ENCODE data around the gene EID3. TPM values are rescaled to one million over a fixed set of nuclear protein-coding genes. Genes with fewer than 3 reads are reported as not detected.
"Not testable (repeated sequence)": the region's sequence is repeated elsewhere in the genome, so short reads cannot be mapped to it uniquely, and the experiment has no call there.

EID3 gene
- total RNA-seq, 2 donors from 2014 or later = 9.0 to 17.9 TPM

DNA sequence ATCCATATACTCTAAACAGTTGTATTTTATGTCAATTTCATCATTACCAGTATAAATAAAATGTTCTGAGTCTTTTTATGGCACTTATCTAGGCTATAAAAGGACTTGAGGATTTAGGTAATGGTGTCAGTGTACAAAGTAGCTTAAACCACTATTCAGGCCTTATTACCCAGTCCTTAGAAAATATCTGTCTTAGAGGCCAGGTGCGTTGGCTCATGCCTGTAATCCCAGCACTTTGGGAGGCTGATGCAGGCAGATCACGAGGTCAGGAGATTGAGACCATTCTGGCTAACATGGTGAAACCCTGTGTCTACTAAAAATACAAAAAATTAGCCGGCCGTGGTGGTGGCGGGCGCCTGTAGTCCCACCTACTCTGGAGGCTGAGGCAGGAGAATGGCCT is 24.7 kb downstream of the EID3 start:
- not testable (repeated sequence) for H3K27me3 Mint-ChIP-seq; ATAC-seq; DNase-seq (ENCODE audit: low spot score); H3K4me1 Mint-ChIP-seq (ENCODE audit: low read depth in 2 of 2); H3K27ac Mint-ChIP-seq; H3K9me3 Mint-ChIP-seq; H3K4me3 Mint-ChIP-seq
- peaks cover 14% of the 10 kb centered on the region for H3K36me3 Mint-ChIP-seq

DNA sequence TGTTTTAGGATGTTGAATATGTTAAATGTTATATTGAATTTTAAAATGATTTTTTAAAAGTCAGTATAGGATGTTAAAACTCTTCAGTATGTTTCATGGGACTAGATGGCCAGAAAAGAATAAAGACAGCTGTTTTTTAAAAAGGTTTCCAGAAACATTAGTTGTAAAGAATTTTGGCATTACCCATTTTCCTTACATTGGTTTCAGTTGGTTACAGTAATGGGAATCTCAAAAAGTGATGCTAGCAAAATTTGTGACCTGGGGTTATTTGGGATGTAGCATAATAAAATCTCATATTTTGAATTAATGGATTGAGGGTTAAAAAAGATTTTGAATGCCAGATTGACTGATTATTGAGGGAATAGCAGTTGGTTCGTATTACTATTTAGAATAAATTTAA is 25.3 kb downstream of the EID3 start:
- Mint-ChIP-seq H3K4me1 (ENCODE audit: low read depth in 2 of 2) (no peaks in the 10 kb centered on the region), H3K27me3 (no peaks in the 10 kb centered on the region), H3K4me3 (no peak overlapping the region), H3K27ac (no peak overlapping the region), H3K9me3 (no peaks in the 10 kb centered on the region), H3K36me3 (peaks cover 16% of the 10 kb centered on the region)
- ATAC-seq = no peak
- DNase-seq (ENCODE audit: low spot score) = no peak

DNA sequence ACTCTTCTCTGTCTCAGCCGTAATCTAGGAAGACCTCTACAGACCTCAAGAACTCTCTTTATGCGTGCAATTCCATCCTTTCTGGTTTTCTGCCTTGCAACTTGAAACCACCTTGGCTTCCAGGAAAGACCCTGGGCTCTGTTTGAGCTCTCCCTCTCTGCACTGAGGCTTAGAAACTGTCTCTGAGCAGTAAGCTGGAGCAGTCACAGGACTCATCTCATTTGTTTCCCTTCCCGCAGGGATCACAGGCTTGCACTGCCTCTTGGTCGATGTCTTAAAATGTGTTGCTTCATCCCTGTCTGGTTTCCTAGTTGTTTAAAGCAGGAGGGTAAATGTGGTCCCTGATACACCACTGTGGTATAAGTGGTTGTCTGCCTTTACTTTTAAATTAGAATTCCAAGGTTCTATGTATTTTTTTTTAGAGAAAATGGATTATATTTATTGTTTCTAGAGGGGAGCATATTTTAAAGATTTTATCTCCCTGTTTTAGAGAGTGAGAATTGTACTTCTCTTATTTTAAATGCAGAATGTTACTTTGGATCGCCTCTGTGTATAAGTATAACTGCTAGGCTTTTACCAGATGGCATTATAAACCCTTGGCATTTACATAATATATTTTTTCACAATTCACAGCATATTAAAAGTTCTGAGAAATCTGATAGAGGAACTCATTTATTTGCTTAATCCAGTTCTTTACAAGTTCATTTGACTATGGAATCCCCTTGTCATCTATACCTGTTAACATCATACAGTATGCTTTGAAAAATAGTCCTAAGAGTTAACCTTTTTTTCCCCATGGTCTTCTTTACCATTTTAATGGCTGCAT is 26.4 kb downstream of the EID3 start:
- no peak overlapping the region for H3K4me3 Mint-ChIP-seq
- H3K4me1 Mint-ChIP-seq (ENCODE audit: low read depth in 2 of 2) = no peaks in the 10 kb centered on the region
- H3K36me3 Mint-ChIP-seq = peaks cover 9% of the 10 kb centered on the region
- H3K27ac Mint-ChIP-seq = no peak overlapping the region
- H3K9me3 Mint-ChIP-seq = no peaks in the 10 kb centered on the region
- DNase-seq (ENCODE audit: low spot score) (no peak), ATAC-seq (no peak)
- no peaks in the 10 kb centered on the region for H3K27me3 Mint-ChIP-seq

DNA sequence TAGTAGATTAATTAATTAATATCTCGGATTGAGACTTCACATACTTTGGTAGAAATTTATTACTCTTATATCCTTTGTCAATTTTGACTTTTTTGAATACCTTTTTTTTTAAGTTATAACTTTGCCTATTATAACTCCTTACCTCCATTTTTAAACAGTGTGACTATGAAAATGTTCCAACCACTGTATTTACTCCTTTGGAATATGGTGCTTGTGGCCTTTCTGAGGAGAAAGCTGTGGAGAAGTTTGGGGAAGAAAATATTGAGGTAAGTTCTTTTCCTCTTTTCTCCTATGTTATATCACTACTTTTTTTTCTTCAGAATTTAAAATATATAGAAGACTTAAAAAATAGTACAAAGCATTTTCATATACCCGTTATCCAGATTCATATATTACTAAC is 27.8 kb downstream of the EID3 start:
- peaks cover 5% of the 10 kb centered on the region for H3K36me3 Mint-ChIP-seq
- no peak for DNase-seq (ENCODE audit: low spot score)
- H3K27me3 Mint-ChIP-seq = no peaks in the 10 kb centered on the region
- H3K9me3 Mint-ChIP-seq = no peaks in the 10 kb centered on the region
- no peak overlapping the region for H3K27ac Mint-ChIP-seq
- no peak for ATAC-seq
- no peaks in the 10 kb centered on the region for H3K4me1 Mint-ChIP-seq (ENCODE audit: low read depth in 2 of 2)
- H3K4me3 Mint-ChIP-seq = no peak overlapping the region

DNA sequence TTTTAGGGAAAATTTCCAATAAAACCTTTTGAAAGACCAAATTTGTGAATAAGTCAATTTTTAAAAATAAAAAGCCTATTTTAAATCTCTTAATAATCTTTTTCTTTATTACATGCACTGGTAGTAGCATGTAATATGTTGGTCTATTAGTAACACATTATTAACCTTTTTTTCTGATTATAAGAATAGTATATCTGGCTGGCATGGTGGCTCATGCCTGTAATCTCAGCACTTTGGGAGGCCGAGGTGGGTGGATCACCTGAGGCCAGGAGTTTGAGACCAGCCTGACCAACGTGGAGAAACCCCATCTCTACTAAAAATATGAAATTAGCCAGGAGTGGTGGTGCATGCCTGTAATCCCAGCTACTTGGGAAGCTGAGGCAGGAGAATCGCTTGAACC is 28.7 kb downstream of the EID3 start:
- DNase-seq (ENCODE audit: low spot score); H3K27me3 Mint-ChIP-seq; H3K36me3 Mint-ChIP-seq; H3K9me3 Mint-ChIP-seq; ATAC-seq; H3K27ac Mint-ChIP-seq; H3K4me3 Mint-ChIP-seq; H3K4me1 Mint-ChIP-seq (ENCODE audit: low read depth in 2 of 2): not testable (repeated sequence)

DNA sequence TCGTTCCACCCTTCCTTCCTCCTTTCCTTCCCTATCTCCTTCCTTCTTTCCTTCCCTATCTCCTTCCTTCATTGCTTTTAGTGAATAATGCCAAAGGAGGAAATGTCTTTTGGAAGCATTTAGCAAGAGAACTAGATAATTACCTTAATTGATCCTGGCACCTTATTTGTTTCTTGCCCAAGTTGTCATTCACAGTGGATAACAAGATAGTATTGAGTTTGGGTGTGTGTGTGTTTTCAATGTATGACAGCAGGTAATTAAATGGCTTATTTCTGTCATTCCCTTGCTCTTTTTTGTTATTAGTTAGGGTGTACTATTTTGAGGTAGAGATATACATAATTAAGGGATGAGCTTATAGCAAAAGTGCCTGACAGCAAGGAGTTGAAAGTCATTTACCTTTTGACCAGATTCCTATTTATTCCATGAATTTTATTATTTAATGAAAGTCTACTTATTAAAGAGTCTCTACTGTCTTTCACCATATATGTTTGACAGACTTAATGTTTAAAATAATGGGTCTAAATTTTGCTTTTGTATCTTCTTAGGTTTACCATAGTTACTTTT is 30.2 kb downstream of the EID3 start:
- H3K4me3 Mint-ChIP-seq = no peak overlapping the region
- H3K4me1 Mint-ChIP-seq (ENCODE audit: low read depth in 2 of 2) = no peaks in the 10 kb centered on the region
- H3K36me3 Mint-ChIP-seq = peaks cover 5% of the 10 kb centered on the region
- H3K9me3 Mint-ChIP-seq = no peaks in the 10 kb centered on the region
- DNase-seq (ENCODE audit: low spot score) (no peak), ATAC-seq (no peak)
- no peaks in the 10 kb centered on the region for H3K27me3 Mint-ChIP-seq
- H3K27ac Mint-ChIP-seq = no peak overlapping the region

DNA sequence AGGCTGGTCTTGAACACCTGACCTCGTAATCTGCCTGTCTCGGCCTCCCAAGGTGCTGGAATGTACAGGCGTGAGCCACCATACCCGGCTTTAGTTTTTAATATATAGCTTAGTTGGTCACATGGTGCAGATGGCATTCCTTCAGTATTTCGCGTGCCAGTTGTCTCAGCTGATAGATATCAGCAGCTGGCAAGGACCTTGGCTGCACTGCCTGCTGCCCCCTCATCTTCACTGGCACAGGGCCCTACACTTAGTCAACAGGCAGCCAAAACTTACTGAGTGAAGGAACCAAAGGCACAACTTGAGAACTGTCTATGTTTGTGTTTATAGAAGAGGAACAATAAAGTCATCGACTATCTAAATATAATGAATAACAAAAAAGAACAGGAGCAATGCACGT is 31.0 kb downstream of the EID3 start:
- no peaks in the 10 kb centered on the region for H3K27me3 Mint-ChIP-seq
- no peak for ATAC-seq
- DNase-seq (ENCODE audit: low spot score) = no peak
- H3K4me1 Mint-ChIP-seq (ENCODE audit: low read depth in 2 of 2) = no peaks in the 10 kb centered on the region
- H3K27ac Mint-ChIP-seq = no peak overlapping the region
- H3K36me3 Mint-ChIP-seq = peaks cover 6% of the 10 kb centered on the region
- no peaks in the 10 kb centered on the region for H3K9me3 Mint-ChIP-seq
- H3K4me3 Mint-ChIP-seq = no peak overlapping the region

DNA sequence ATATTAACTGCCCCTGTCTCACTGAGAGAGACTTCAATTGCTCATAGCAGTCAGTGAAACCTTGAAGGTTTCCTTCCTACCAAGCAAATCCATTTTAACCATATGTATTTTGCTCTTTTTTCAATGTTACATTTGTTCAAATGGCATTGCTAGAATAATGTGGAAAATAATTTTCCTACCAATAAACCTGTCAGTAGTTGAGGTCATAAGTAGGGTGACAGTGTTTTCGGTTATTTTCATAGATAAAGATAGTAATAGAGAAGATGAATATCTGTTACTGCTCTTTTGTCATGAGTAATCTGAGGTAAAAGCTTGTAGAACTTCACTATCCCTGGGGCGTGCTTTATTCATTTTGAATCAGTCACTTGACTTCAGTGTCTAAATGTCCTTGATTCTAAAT is 32.6 kb downstream of the EID3 start:
- H3K4me1 Mint-ChIP-seq (ENCODE audit: low read depth in 2 of 2) = no peaks in the 10 kb centered on the region
- no peak for DNase-seq (ENCODE audit: low spot score)
- ATAC-seq = no peak
- no peak overlapping the region for H3K27ac Mint-ChIP-seq
- no peaks in the 10 kb centered on the region for H3K9me3 Mint-ChIP-seq
- peaks cover 18% of the 10 kb centered on the region for H3K36me3 Mint-ChIP-seq
- no peak overlapping the region for H3K4me3 Mint-ChIP-seq
- H3K27me3 Mint-ChIP-seq = no peaks in the 10 kb centered on the region

DNA sequence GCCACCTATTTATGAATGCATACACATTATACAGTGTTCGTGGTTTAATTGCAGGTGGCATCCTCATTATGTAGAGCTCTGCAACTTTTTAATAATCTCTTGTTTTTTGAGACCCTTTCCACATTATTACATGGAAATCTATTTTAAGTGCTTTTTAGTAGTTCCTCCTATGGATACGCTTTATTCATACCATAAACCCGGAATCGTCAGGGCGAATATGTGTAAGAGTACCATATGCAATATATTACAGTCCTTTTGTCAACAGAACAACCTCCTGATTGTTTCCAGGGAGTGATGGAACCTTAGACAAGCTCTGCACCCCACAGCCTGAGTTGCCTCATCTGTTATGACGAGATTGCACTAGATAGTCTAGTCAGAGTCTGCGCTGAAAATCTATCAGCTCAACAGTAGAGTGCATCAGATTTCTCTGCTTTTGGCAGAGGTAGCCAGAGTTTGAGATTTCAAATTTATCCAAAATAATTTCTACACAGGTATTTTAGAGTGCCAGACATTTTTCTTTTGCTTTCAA is 33.6 kb downstream of the EID3 start:
- ATAC-seq = no peak
- Mint-ChIP-seq H3K27ac (no peak overlapping the region), H3K4me1 (ENCODE audit: low read depth in 2 of 2) (no peaks in the 10 kb centered on the region), H3K27me3 (no peaks in the 10 kb centered on the region), H3K36me3 (peaks cover 20% of the 10 kb centered on the region), H3K4me3 (no peak overlapping the region), H3K9me3 (no peaks in the 10 kb centered on the region)
- DNase-seq (ENCODE audit: low spot score) = no peak

DNA sequence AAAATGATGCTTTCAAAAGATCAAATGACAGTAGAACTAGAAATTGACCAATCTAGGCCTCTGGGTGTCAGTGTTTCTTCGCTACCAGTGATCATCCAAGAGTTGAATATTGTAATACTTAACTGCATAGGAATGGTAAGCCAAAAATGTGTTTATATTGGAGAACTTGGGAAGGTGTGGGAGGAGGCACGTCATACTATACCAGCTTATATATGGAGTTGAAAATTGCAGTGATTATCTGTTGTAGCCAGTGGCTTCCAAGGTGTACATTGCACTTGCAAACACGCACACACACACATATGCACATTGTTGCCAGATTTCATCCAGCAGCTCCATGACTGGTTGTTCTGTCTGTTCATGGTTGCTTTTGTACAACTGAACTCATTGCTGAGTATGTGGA is 36.1 kb downstream of the EID3 start:
- Mint-ChIP-seq H3K9me3 (no peaks in the 10 kb centered on the region), H3K4me3 (no peak overlapping the region), H3K4me1 (ENCODE audit: low read depth in 2 of 2) (peaks cover 0 to 3% of the 10 kb centered on the region in 2 donors), H3K36me3 (peaks cover 24% of the 10 kb centered on the region), H3K27ac (no peak overlapping the region), H3K27me3 (no peaks in the 10 kb centered on the region)
- DNase-seq (ENCODE audit: low spot score) (no peak), ATAC-seq (no peak)

DNA sequence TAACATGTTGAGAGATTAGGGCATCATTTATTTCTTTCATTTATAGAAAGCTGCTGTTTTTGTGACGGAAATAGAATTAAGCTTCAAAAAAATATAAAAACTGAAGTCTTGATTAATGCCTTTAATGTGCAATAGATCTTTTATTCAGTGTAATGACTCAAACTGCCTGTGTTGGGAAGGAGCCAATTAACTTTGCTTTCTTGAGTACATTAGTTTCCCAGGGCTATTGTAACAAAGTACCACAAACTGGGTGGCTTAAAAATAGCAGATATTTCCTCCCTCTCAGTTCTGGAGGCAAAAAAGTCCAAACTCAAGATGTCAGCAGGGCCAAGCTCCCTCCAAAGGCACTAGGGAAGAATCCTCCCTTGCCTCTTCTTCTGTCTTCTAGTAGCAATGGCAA is 36.6 kb downstream of the EID3 start:
- no peaks in the 10 kb centered on the region for H3K9me3 Mint-ChIP-seq
- peaks cover 24% of the 10 kb centered on the region for H3K36me3 Mint-ChIP-seq
- peaks cover 0 to 3% of the 10 kb centered on the region in 2 donors for H3K4me1 Mint-ChIP-seq (ENCODE audit: low read depth in 2 of 2)
- H3K4me3 Mint-ChIP-seq = no peak overlapping the region
- no peak for ATAC-seq
- H3K27ac Mint-ChIP-seq = no peak overlapping the region
- H3K27me3 Mint-ChIP-seq = no peaks in the 10 kb centered on the region
- DNase-seq (ENCODE audit: low spot score) = no peak

DNA sequence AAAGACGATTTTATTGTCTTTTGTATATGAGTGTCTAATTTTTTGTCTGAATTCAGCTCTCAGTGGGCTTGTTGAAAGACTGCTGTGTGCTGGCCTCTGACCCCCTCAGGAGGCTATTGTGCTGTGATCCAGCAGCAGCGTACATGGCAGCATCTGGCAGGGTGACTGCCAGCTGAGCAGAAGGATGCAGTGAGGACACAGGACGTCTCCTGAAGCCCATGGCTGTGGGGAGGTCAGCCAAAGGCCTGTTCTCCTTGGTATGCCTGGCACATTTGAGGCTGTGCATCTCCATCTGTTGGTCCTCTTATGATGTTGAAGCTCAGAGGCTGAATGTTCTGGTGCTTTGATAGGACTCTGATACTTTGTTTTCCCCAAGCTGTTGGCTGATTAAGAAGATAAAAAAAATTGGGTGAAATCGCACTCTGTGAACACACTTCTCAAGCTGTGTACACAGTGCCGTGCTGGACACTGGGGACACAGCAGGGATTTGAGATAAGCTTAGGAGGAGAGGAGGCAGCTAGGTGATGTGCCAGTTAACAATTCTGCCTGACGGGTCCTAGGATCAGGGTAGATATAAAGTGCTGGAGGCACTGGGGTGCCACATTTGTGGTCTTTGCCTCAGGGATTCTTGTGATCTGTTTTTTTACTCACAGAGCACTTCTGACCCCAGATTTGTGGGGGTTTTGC is 37.5 kb downstream of the EID3 start:
- H3K4me3 Mint-ChIP-seq = no peak overlapping the region
- no peaks in the 10 kb centered on the region for H3K9me3 Mint-ChIP-seq
- ATAC-seq = no peak
- H3K27me3 Mint-ChIP-seq = no peaks in the 10 kb centered on the region
- H3K36me3 Mint-ChIP-seq = peaks cover 24% of the 10 kb centered on the region
- no peak overlapping the region for H3K27ac Mint-ChIP-seq
- no peak for DNase-seq (ENCODE audit: low spot score)
- H3K4me1 Mint-ChIP-seq (ENCODE audit: low read depth in 2 of 2) = peaks cover 0 to 3% of the 10 kb centered on the region in 2 donors

DNA sequence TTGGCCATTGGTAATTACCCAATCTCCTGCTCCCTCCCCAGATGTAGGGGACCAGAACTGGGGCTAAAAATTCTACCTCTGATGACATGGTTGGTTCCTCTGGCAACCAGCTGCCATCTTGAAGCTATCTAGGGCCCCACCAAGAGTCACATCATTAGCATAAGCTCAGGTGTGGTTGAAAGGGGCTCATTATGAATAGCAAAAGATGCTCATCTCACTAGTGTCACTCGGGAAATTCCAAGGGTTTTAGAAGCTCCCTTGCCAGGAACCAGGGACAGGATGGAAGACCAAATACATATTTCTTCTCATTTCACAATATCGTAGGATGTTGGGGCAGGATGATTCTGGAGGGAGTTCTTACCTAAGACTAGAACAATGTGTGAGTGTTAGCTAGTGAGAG is 38.6 kb downstream of the EID3 start:
- Mint-ChIP-seq H3K36me3 (peaks cover 24% of the 10 kb centered on the region), H3K9me3 (no peaks in the 10 kb centered on the region), H3K4me1 (ENCODE audit: low read depth in 2 of 2) (peaks cover 0 to 3% of the 10 kb centered on the region in 2 donors), H3K27ac (no peak overlapping the region), H3K4me3 (no peak overlapping the region), H3K27me3 (no peaks in the 10 kb centered on the region)
- ATAC-seq (no peak), DNase-seq (ENCODE audit: low spot score) (no peak)

DNA sequence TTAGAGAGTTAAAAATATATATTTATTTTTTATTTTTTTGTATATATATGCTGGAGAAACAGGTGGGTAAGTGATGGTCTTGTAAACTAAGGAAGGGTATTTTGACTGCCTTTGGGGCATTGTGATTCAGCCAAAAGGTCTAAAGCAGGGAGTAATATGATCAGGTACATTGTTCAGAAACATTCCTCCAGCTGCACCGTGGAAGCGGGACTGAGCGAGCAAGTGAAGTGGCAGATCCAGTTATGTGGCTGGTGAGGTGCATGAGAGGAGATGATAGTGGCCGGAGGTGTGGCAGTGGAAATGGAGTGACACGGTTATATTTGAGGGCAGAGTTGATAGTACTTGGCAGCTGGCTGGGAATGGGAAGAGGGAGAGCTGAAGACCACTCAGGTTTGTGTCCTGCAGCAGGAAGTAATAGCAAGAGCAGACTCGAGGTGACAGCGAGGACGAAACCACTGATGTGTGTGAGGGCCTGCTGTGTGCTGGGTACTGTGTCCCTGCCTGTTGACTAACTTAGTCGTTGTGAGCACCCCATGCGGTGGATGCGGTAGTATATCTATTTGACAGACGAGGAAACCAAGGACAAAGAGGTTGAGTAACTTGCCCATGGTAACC is 39.2 kb downstream of the EID3 start:
- ATAC-seq (no peak), DNase-seq (ENCODE audit: low spot score) (no peak)
- Mint-ChIP-seq H3K27me3 (no peaks in the 10 kb centered on the region), H3K4me3 (no peak overlapping the region), H3K9me3 (no peaks in the 10 kb centered on the region), H3K4me1 (ENCODE audit: low read depth in 2 of 2) (peaks cover 0 to 3% of the 10 kb centered on the region in 2 donors), H3K36me3 (peaks cover 24% of the 10 kb centered on the region), H3K27ac (peak overlapping the region in 1 of 2 donors; percentile 31)

Data from natural killer cell treated with Interleukin-12 subunit alpha and Interleukin-12 subunit beta and Interleukin-15 and Interleukin-18, amount 100 ng/mL, for 72 hours (primary cell).